Body of pancreas (tissue), 4 donors: ENCODE data around the gene TMEM260. TPM values are rescaled to one million over a fixed set of nuclear protein-coding genes. Genes with fewer than 3 reads are reported as not detected.
"Not testable (repeated sequence)": the region's sequence is repeated elsewhere in the genome, so short reads cannot be mapped to it uniquely, and the experiment has no call there.

Experiments used
- ATAC-seq: fragments of 150-250 bp; one replicate; pipeline ENCODE4 v1.9.1; 2016
- DNase-seq, 4 donors: peaks; one replicate each; pipeline ENCODE4 v3.0.0-alpha.2; 2019
- H3K27ac ChIP-seq, 4 donors: fragments of 200-600 bp; sonication (generic); 1 replicate in 3 of 4; 2 replicates in 1 of 4; pipeline versions ENCODE4 v1.5.1 to v1.6.1; 2016 to 2019; ENCODE audit warnings: mild to moderate bottlenecking in 1 of 4, mixed read lengths in 1 of 4, moderate library complexity in 1 of 4
- H3K27me3 ChIP-seq, 2 donors: fragments of 200-600 bp; sonication (generic); one replicate each; pipeline ENCODE4 v1.6.0; 2016; ENCODE audit warnings: mild to moderate bottlenecking in 1 of 2
- H3K36me3 ChIP-seq, 2 donors: fragments of 200-600 bp; sonication (generic); replicated peaks in 1 of 2; 2 replicates each; pipeline ENCODE4 v1.5.1; 2016; ENCODE audit warnings: low read depth in 2 of 2; ENCODE audit not compliant: insufficient read depth in 1 of 2
- H3K4me1 ChIP-seq: fragments of 200-600 bp; sonication (generic); one replicate; pipeline ENCODE4 v1.6.0; 2016
- H3K4me3 ChIP-seq, 2 donors: fragments of 200-600 bp; sonication (generic); 1 replicate in 1 of 2; 2 replicates in 1 of 2; pipeline ENCODE4 v1.5.1; 2016 to 2019
- H3K9me3 ChIP-seq, 3 donors: fragments of 200-600 bp; sonication (generic); 1 replicate in 2 of 3; 2 replicates in 1 of 3; pipeline ENCODE4 v1.5.1; 2016
- POLR2A ChIP-seq, 3 donors: fragments of 450-650 bp; IDR thresholded peaks; one replicate each; pipeline ENCODE4 v1.6.1; 2016; ENCODE audit warnings: antibody characterized with exemption in 3 of 3, mild to moderate bottlenecking in 2 of 3
- WGBS, 2 donors: methylation state at CpG; one replicate each; pipeline ENCODE4 v1.1.5; 2017; 5-methylcytosine and 5-hydroxymethylcytosine counted together
- intact Hi-C: fragments of 100-400 bp; cut with DNase I; formaldehyde crosslinking; loops from one replicate; pipeline ENCODE4 v1.15.1; 2023
- total RNA-seq, 2 donors: library from RNA; depleted of rRNA; stranded (reverse); fragments of >200 nt; gene quantifications; one replicate each; pipeline ENCODE4 v1.1.0, GENCODE V29; 2016
- TF ChIP-seq, protein P1 (sequence below), 7 experiments: fragments of 450-650 bp in 4 of 7; fragments of 200-600 bp in 3 of 7; sonication (generic) in 3 of 7; IDR thresholded peaks; one replicate each; pipeline ENCODE4 v1.5.1; 2016 to 2019; ENCODE audit warnings: antibody characterized with exemption in 7 of 7

The TMEM260 gene
- total RNA-seq, 2 donors from 2014 or later = 15.8 to 18.4 TPM

GRCh38 chr14:56661478-56661877 is 81.9 kb downstream of the TMEM260 start:
- no peak for ATAC-seq
- Histone ChIP-seq H3K36me3 (no peaks in the 10 kb centered on the region), H3K27ac (no peak overlapping the region), H3K4me1 (peaks cover 14% of the 10 kb centered on the region), H3K27me3 (no peaks in the 10 kb centered on the region), H3K4me3 (no peak overlapping the region), H3K9me3 (no peaks in the 10 kb centered on the region)
- DNase-seq = no peak
- WGBS, 2 donors = 82 to 89% methylated on average over 1 of the region's 1 CpG
- intact Hi-C loops = no loop called here
- TF ChIP-seq, protein P1, sequence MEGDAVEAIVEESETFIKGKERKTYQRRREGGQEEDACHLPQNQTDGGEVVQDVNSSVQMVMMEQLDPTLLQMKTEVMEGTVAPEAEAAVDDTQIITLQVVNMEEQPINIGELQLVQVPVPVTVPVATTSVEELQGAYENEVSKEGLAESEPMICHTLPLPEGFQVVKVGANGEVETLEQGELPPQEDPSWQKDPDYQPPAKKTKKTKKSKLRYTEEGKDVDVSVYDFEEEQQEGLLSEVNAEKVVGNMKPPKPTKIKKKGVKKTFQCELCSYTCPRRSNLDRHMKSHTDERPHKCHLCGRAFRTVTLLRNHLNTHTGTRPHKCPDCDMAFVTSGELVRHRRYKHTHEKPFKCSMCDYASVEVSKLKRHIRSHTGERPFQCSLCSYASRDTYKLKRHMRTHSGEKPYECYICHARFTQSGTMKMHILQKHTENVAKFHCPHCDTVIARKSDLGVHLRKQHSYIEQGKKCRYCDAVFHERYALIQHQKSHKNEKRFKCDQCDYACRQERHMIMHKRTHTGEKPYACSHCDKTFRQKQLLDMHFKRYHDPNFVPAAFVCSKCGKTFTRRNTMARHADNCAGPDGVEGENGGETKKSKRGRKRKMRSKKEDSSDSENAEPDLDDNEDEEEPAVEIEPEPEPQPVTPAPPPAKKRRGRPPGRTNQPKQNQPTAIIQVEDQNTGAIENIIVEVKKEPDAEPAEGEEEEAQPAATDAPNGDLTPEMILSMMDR (IDR thresholded peaks at IDR 0.05) = no peak
- no peak for TF ChIP-seq POLR2A (IDR thresholded peaks at IDR 0.05)

GRCh38 chr14:56664811-56665421 is 85.3 kb downstream of the TMEM260 start:
- TF ChIP-seq POLR2A (IDR thresholded peaks at IDR 0.05) = no peak
- TF ChIP-seq, protein P1 (IDR thresholded peaks at IDR 0.05) = no peak
- no peak overlapping the region for H3K4me3 ChIP-seq
- WGBS, 2 donors = 78 to 92% methylated on average over 11 to 12 of the region's 12 CpGs
- no peaks in the 10 kb centered on the region for H3K27me3 ChIP-seq
- intact Hi-C loops = no loop called here
- H3K4me1 ChIP-seq = peaks cover 11% of the 10 kb centered on the region
- no peak overlapping the region for H3K27ac ChIP-seq
- no peaks in the 10 kb centered on the region for H3K9me3 ChIP-seq
- DNase-seq (no peak), ATAC-seq (no peak)
- H3K36me3 ChIP-seq = no peaks in the 10 kb centered on the region

- Histone ChIP-seq H3K4me3 (no peak overlapping the region), H3K27ac (no peak overlapping the region), H3K27me3 (no peaks in the 10 kb centered on the region), H3K36me3 (no peaks in the 10 kb centered on the region), H3K9me3 (no peaks in the 10 kb centered on the region), H3K4me1 (peaks cover 4% of the 10 kb centered on the region)
- TF ChIP-seq POLR2A (IDR thresholded peaks at IDR 0.05) = no peak
- TF ChIP-seq, protein P1 (IDR thresholded peaks at IDR 0.05) = no peak
- peak in 1 of 4 donors; percentile 32 for DNase-seq
- WGBS, 2 donors = 60 to 70% methylated on average over 7 of the region's 7 CpGs
- ATAC-seq = no peak
- intact Hi-C loops = no loop called here
These were observed 86.7 kb downstream of the TMEM260 start for GRCh38 chr14:56666294-56666693.

DNA sequence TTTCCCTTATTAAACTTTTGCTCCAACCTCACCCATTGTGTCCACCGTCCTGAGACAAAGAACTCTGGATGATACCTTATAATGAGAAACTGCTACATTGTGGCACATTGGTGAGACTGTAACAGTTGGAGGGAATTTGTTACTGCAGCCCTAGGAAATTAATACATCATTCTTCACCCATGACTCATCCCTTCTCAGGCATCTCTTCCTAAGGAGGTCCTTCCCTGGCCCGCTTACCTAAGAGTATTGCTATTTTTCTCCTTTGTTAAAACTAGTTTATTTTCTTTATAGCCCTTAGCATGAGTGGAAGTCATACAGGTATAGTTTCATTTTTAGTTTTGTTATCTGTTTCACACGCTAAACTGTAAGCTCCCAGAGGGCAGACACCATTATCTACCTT is 87.1 kb downstream of the TMEM260 start:
- H3K4me3 ChIP-seq = no peak overlapping the region
- no peak for DNase-seq
- intact Hi-C loops = no loop called here

GRCh38 chr14:56667290-56667689 is 87.7 kb downstream of the TMEM260 start:
- intact Hi-C loops, H3K36me3 ChIP-seq, H3K4me3 ChIP-seq, ATAC-seq, DNase-seq, H3K27ac ChIP-seq, H3K4me1 ChIP-seq, H3K9me3 ChIP-seq, H3K27me3 ChIP-seq: not testable (repeated sequence)
- WGBS, 2 donors = 75 to 93% methylated on average over 4 to 7 of the region's 11 CpGs

More for the DNA sequence above, 87.1 kb downstream of the TMEM260 start:
- no peaks in the 10 kb centered on the region for H3K36me3 ChIP-seq
- H3K27me3 ChIP-seq = no peaks in the 10 kb centered on the region
- no peak overlapping the region for H3K27ac ChIP-seq
- ATAC-seq = no peak
- H3K9me3 ChIP-seq = no peaks in the 10 kb centered on the region
- TF ChIP-seq POLR2A (IDR thresholded peaks at IDR 0.05) = no peak
- TF ChIP-seq, protein P1 (IDR thresholded peaks at IDR 0.05) = no peak
- H3K4me1 ChIP-seq = peaks cover 4% of the 10 kb centered on the region
- 67 to 97% methylated on average over 3 of the region's 3 CpGs for WGBS, 2 donors
